ENCODE data around the gene ZNF559. TPM values are rescaled to one million over a fixed set of nuclear protein-coding genes. Genes with fewer than 3 reads are reported as not detected.

ZNF559 gene
- total RNA-seq, 1 experiment from 2014 or later: 10.9 TPM

- RAD21 ChIA-PET (ENCODE audit: low non-redundant PET in 1 of 2, low total read pairs in 2 of 2, uncharacterized antibody in 2 of 2, unreplicated experiment in 2 of 2): no interaction called here
- Histone ChIP-seq H3K4me3 (replicated peaks in 1 of 2; ENCODE audit: low read depth in 1 of 2, low read length in 2 of 2) (no peak overlapping the region), H3K27me3 (ENCODE audit: insufficient read depth, low read length) (no peaks in the 10 kb centered on the region), H3K36me3 (ENCODE audit: control insufficient read depth in 1 of 2, insufficient read depth in 2 of 2, low read length in 2 of 2) (no peaks in the 10 kb centered on the region), H3K27ac (ENCODE audit: low read depth, low read length) (no peak overlapping the region), H2AFZ (ENCODE audit: low read depth, low read length, poor library complexity, severe bottlenecking) (no peak overlapping the region), H3K9ac (ENCODE audit: low read length) (no peak overlapping the region), H4K20me1 (ENCODE audit: insufficient read depth) (no peaks in the 10 kb centered on the region), H3K4me1 (ENCODE audit: control insufficient read depth in 1 of 2, insufficient read depth in 2 of 2, low read length in 2 of 2) (no peaks in the 10 kb centered on the region), H3K4me2 (ENCODE audit: low read length) (no peak overlapping the region), H3K79me2 (ENCODE audit: insufficient read depth, low read length) (no peaks in the 10 kb centered on the region), H3K9me3 (ENCODE audit: control insufficient read depth in 1 of 2, insufficient read depth in 1 of 2, low read depth in 1 of 2, low read length in 2 of 2) (peaks cover 3 to 9% of the 10 kb centered on the region in 2 experiments; a peak in 2 of 4 replicates), H3K9me2 (ENCODE audit: insufficient read depth) (no peaks in the 10 kb centered on the region)
- CTCF ChIA-PET: no interaction called here
- DNase-seq (ENCODE audit: low read depth, low spot score) (no peak), ATAC-seq (no peak)
- POLR2A ChIA-PET: no interaction called here
- no TSS peak for BruUV-seq (replicated peaks)
- intact Hi-C loops (cut with micrococcal nuclease): no loop called here
- no peak for TF ChIP-seq ELF1 (IDR thresholded peaks at IDR 0.05; ENCODE audit: borderline replicate concordance, low read depth)
- no peak for TF ChIP-seq ZFX (IDR thresholded peaks at IDR 0.05)
- TF ChIP-seq SRF (IDR thresholded peaks at IDR 0.05; ENCODE audit: low read depth): no peak
- no peak for TF ChIP-seq ATF3 (IDR thresholded peaks at IDR 0.05)
- no peak for TF ChIP-seq CEBPB (IDR thresholded peaks at IDR 0.05; ENCODE audit: low read depth)
- no peak for TF ChIP-seq EZH2 (IDR thresholded peaks at IDR 0.05)
- TF ChIP-seq POLR2A (IDR thresholded peaks at IDR 0.05; ENCODE audit: borderline replicate concordance, extremely low read depth, insufficient read depth, insufficient read length): no peak
- no peak for TF ChIP-seq SIN3A (IDR thresholded peaks at IDR 0.05; ENCODE audit: low read depth)
- TF ChIP-seq EGR1 (IDR thresholded peaks at IDR 0.05; ENCODE audit: low read depth): no peak
- no peak for TF ChIP-seq MAX (IDR thresholded peaks at IDR 0.05)
- TF ChIP-seq RAD21 (IDR thresholded peaks at IDR 0.05; ENCODE audit: low read depth): no peak
- TF ChIP-seq POLR2AphosphoS5 (IDR thresholded peaks at IDR 0.05; ENCODE audit: low read depth, low read length): no peak
Measured at GRCh38 chr19:9370738-9371619, 47.0 kb downstream of the ZNF559 start.
